A673 (cell line): Measurements from ENCODE around the gene EPHB4. TPM values are rescaled to one million over a fixed set of nuclear protein-coding genes. Genes with fewer than 3 reads are reported as not detected.
"Not testable (repeated sequence)": the region's sequence is repeated elsewhere in the genome, so short reads cannot be mapped to it uniquely, and the experiment has no call there.

ENCODE experiments used
- BruUV-seq: library from RNA; stranded (reverse); fragments of 400-500 nt; replicated peaks from 2 replicates; lab custom pipeline; 2021; lab: Mats Ljungman, UMichigan
- CTCF ChIA-PET: fragments of 300-600 bp; sonication (Branson Sonifier 250); formaldehyde crosslinking; loops from one replicate; lab custom pipeline; 2022; ENCODE audit warnings: antibody characterized with exemption; lab: Charles Lee
- POLR2A ChIA-PET: fragments of 300-600 bp; sonication (Branson Sonifier 250); formaldehyde crosslinking; loops from one replicate; lab custom pipeline; 2022; ENCODE audit warnings: antibody characterized with exemption; ENCODE audit not compliant: low non-redundant PET; lab: Charles Lee
- DNase-seq: peaks from one replicate; pipeline ENCODE4 v3.0.0-alpha.2; 2015; ENCODE audit warnings: low spot score
- H3K27ac ChIP-seq: fragments of 200-600 bp; sonication (generic); 2 replicates; pipeline ENCODE4 v1.5.1; 2016; ENCODE audit warnings: mixed run types, low read depth, mild to moderate bottlenecking, mixed read lengths, antibody characterized with exemption, low read length; ENCODE audit not compliant: poor library complexity, severe bottlenecking
- H3K27me3 ChIP-seq: fragments of 200-600 bp; sonication (generic); replicated peaks from 2 replicates; pipeline ENCODE4 v1.6.1; 2017; ENCODE audit warnings: mixed run types, low read depth, mild to moderate bottlenecking, mixed read lengths, antibody characterized with exemption, low read length; ENCODE audit not compliant: insufficient read depth, poor library complexity
- H3K36me3 ChIP-seq: fragments of 200-600 bp; sonication (generic); 2 replicates; pipeline ENCODE4 v1.6.1; 2016; ENCODE audit warnings: mixed run types, mild to moderate bottlenecking, mixed read lengths, antibody characterized with exemption, low read length; ENCODE audit not compliant: insufficient read depth, poor library complexity, severe bottlenecking
- H3K4me1 ChIP-seq: fragments of 200-600 bp; sonication (generic); 2 replicates; pipeline ENCODE4 v1.6.1; 2017; ENCODE audit warnings: mixed run types, mild to moderate bottlenecking, mixed read lengths, antibody characterized with exemption, low read length; ENCODE audit not compliant: insufficient read depth, poor library complexity, severe bottlenecking
- H3K4me3 ChIP-seq: fragments of 200-600 bp; sonication (generic); 2 replicates; pipeline ENCODE4 v1.5.1; 2016; ENCODE audit warnings: low read depth, mixed run types, mild to moderate bottlenecking, mixed read lengths, low read length; ENCODE audit not compliant: poor library complexity, severe bottlenecking
- H3K9me3 ChIP-seq: fragments of 200-600 bp; sonication (generic); 2 replicates; pipeline ENCODE4 v1.6.1; 2016; ENCODE audit warnings: mixed run types, low read depth, mild to moderate bottlenecking, mixed read lengths, antibody characterized with exemption, low read length; ENCODE audit not compliant: poor library complexity, severe bottlenecking
- CTCF ChIP-seq: fragments of 300-800, 200-600 bp; sonication (generic); conservative IDR thresholded peaks from 2 replicates; pipeline ENCODE4 v1.5.1; 2017; ENCODE audit warnings: low read depth, mild to moderate bottlenecking, antibody characterized with exemption, low read length, moderate library complexity, mixed read lengths
- EZH2 ChIP-seq: fragments of 200-600 bp; sonication (generic); IDR thresholded peaks from 2 replicates; pipeline ENCODE4 v1.6.1; 2017; ENCODE audit warnings: borderline replicate concordance, low read depth, mild to moderate bottlenecking, mixed read lengths, antibody characterized with exemption, low read length; ENCODE audit not compliant: poor library complexity, severe bottlenecking
- intact Hi-C: fragments of 100-400 bp; cut with micrococcal nuclease; formaldehyde crosslinking; loops from one replicate; pipeline ENCODE4 v1.10.0; 2022; ENCODE audit not compliant: unreplicated experiment
- total RNA-seq: library from RNA; stranded (reverse); gene quantifications from 2 replicates; pipeline ENCODE4 v1.2.3, GENCODE V29; 2021

The EPHB4 gene
- total RNA-seq, 1 experiment from 2014 or later, result 90.4 TPM

GRCh38 chr7:100817097-100817496 lies 10.2 kb downstream of the EPHB4 start:
- no peaks in the 10 kb centered on the region for H3K4me1 ChIP-seq
- BruUV-seq, result no TSS peak
- no peaks in the 10 kb centered on the region for H3K27me3 ChIP-seq
- H3K36me3 ChIP-seq, result peaks cover 88% of the 10 kb centered on the region
- H3K4me3 ChIP-seq, result no peak overlapping the region
- intact Hi-C loops, result no loop called here
- ChIA-PET POLR2A (no interaction called here), CTCF (no interaction called here)
- no peak overlapping the region for H3K27ac ChIP-seq
- no peak for TF ChIP-seq EZH2
- no peak for TF ChIP-seq CTCF
- no peaks in the 10 kb centered on the region for H3K9me3 ChIP-seq
- DNase-seq, result no peak

GRCh38 chr7:100816515-100816914 lies 10.8 kb downstream of the EPHB4 start:
- H3K27ac ChIP-seq, BruUV-seq, H3K9me3 ChIP-seq, H3K4me3 ChIP-seq, H3K27me3 ChIP-seq, POLR2A ChIA-PET, CTCF ChIA-PET, intact Hi-C loops, H3K4me1 ChIP-seq, DNase-seq: not testable (repeated sequence)
- H3K36me3 ChIP-seq, result peaks cover 87% of the 10 kb centered on the region

GRCh38 chr7:100812729-100813128 lies 14.6 kb downstream of the EPHB4 start:
- ChIA-PET CTCF (no interaction called here), POLR2A (no interaction called here)
- TF ChIP-seq EZH2 (no peak), CTCF (no peak)
- H3K27ac ChIP-seq, result no peak overlapping the region
- H3K4me3 ChIP-seq, result no peak overlapping the region
- H3K9me3 ChIP-seq, result no peaks in the 10 kb centered on the region
- H3K27me3 ChIP-seq, result no peaks in the 10 kb centered on the region
- DNase-seq, result no peak
- H3K4me1 ChIP-seq, result no peaks in the 10 kb centered on the region
- peaks cover 93% of the 10 kb centered on the region for H3K36me3 ChIP-seq
- intact Hi-C loops, result no loop called here
- BruUV-seq, result no TSS peak

- peaks cover 93% of the 10 kb centered on the region for H3K36me3 ChIP-seq
Observed at GRCh38 chr7:100811480-100811879, 15.8 kb downstream of the EPHB4 start.

More at GRCh38 chr7:100811480-100811879, 15.8 kb downstream of the EPHB4 start:
- TF ChIP-seq CTCF (no peak), EZH2 (no peak)
- CTCF ChIA-PET, result no interaction called here
- H3K9me3 ChIP-seq, result no peaks in the 10 kb centered on the region
- POLR2A ChIA-PET, result no interaction called here
- H3K4me1 ChIP-seq, result no peaks in the 10 kb centered on the region
- H3K27me3 ChIP-seq, result no peaks in the 10 kb centered on the region
- DNase-seq, result no peak
- intact Hi-C loops, result no loop called here
- no peak overlapping the region for H3K27ac ChIP-seq
- no peak overlapping the region for H3K4me3 ChIP-seq
- no TSS peak for BruUV-seq
